Activated CD4-positive, alpha-beta T cell treated with anti-CD3 and anti-CD28 coated beads, Interleukin-2, amount 50 U/mL, for 48 hours (primary cell): ENCODE results near the gene TTLL8.

Experiments
- DNase-seq, 2 experiments: peaks; one replicate each; pipeline ENCODE4 v3.0.0-alpha.2; 2020

The TTLL8 gene

GRCh38 chr22:50061141-50061823 is 3.2 kb upstream of the TTLL8 start:
- DNase-seq, result no peak

- DNase-seq, result no peak
Measured at GRCh38 chr22:50060441-50061140, 2.5 kb upstream of the TTLL8 start.

GRCh38 chr22:50059881-50060262 is 1.8 kb upstream of the TTLL8 start:
- DNase-seq, result no peak

- DNase-seq, result no peak
Measured at GRCh38 chr22:50058906-50059880, 1.1 kb upstream of the TTLL8 start.

GRCh38 chr22:50057278-50058060 is 629 bp downstream of the TTLL8 start:
- DNase-seq, result no peak

GRCh38 chr22:50056214-50056972 is 1.7 kb downstream of the TTLL8 start:
- no peak for DNase-seq

GRCh38 chr22:50053861-50054260 is 4.2 kb downstream of the TTLL8 start:
- no peak for DNase-seq

GRCh38 chr22:50051930-50052329 is 6.2 kb downstream of the TTLL8 start:
- DNase-seq, result no peak

GRCh38 chr22:50049299-50050195 is 8.6 kb downstream of the TTLL8 start:
- no peak for DNase-seq

GRCh38 chr22:50048836-50049235 is 9.3 kb downstream of the TTLL8 start:
- no peak for DNase-seq

GRCh38 chr22:50048061-50048765 is 9.9 kb downstream of the TTLL8 start:
- DNase-seq, result no peak

- DNase-seq, result no peak
Measured at GRCh38 chr22:50047346-50047745, 10.8 kb downstream of the TTLL8 start.

- DNase-seq, result no peak
Measured at GRCh38 chr22:50046481-50047245, 11.4 kb downstream of the TTLL8 start.

GRCh38 chr22:50046019-50046415 is 12.1 kb downstream of the TTLL8 start:
- no peak for DNase-seq

GRCh38 chr22:50045211-50046018 is 12.7 kb downstream of the TTLL8 start:
- DNase-seq, result no peak

GRCh38 chr22:50044485-50045118 is 13.5 kb downstream of the TTLL8 start:
- no peak for DNase-seq

- DNase-seq, result no peak
Measured at GRCh38 chr22:50041361-50042065, 16.6 kb downstream of the TTLL8 start.
